H9 (cell line): ENCODE measurements around the gene OBSL1. TPM values are rescaled to one million over a fixed set of nuclear protein-coding genes. Genes with fewer than 3 reads are reported as not detected.

Experiments
- DNase-seq: peaks from one replicate; pipeline ENCODE4 v3.0.0-alpha.2; 2017
- H2AFZ ChIP-seq: one replicate; pipeline ENCODE4 v1.6.1; 2013; ENCODE audit warnings: mild to moderate bottlenecking, low read length, control low read depth, moderate library complexity
- H2AK5ac ChIP-seq: 2 replicates; pipeline ENCODE4 v1.6.1; 2013; ENCODE audit warnings: low read length, control low read depth, mixed read lengths; ENCODE audit not compliant: insufficient read length
- H2BK120ac ChIP-seq: one replicate; pipeline ENCODE4 v1.6.1; 2013; ENCODE audit warnings: low read depth, mild to moderate bottlenecking, low read length, control low read depth, inconsistent platforms; ENCODE audit not compliant: poor library complexity, severe bottlenecking
- H2BK12ac ChIP-seq: 2 replicates; pipeline ENCODE4 v1.6.1; 2013; ENCODE audit warnings: low read length, control low read depth, mixed read lengths, low read depth; ENCODE audit not compliant: insufficient read length
- H2BK15ac ChIP-seq: 2 replicates; pipeline ENCODE4 v1.6.1; 2013; ENCODE audit warnings: low read depth, low read length, control low read depth
- H2BK20ac ChIP-seq: one replicate; pipeline ENCODE4 v1.6.1; 2013; ENCODE audit warnings: low read depth, mild to moderate bottlenecking, low read length, control low read depth, inconsistent platforms; ENCODE audit not compliant: poor library complexity, severe bottlenecking
- H2BK5ac ChIP-seq: 2 replicates; pipeline ENCODE4 v1.6.1; 2013; ENCODE audit warnings: low read length, control low read depth, mixed read lengths; ENCODE audit not compliant: insufficient read length
- H3K14ac ChIP-seq: 2 replicates; pipeline ENCODE4 v1.6.1; 2013; ENCODE audit warnings: low read length, control low read depth; ENCODE audit not compliant: insufficient read depth
- H3K18ac ChIP-seq: 2 replicates; pipeline ENCODE4 v1.6.1; 2013; ENCODE audit warnings: low read depth, mild to moderate bottlenecking, mixed read lengths, low read length, control low read depth; ENCODE audit not compliant: insufficient read length
- H3K23ac ChIP-seq: 2 replicates; pipeline ENCODE4 v1.6.1; 2013; ENCODE audit warnings: low read length, control low read depth, mixed read lengths, low read depth; ENCODE audit not compliant: insufficient read length
- H3K23me2 ChIP-seq: 2 replicates; pipeline ENCODE4 v1.6.1; 2013; ENCODE audit warnings: low read depth, mild to moderate bottlenecking, mixed read lengths, low read length, control low read depth; ENCODE audit not compliant: insufficient read length, poor library complexity, severe bottlenecking
- H3K27ac ChIP-seq: 2 replicates; pipeline ENCODE4 v1.5.1; 2013; ENCODE audit warnings: low read length, control low read depth, mixed read lengths, low read depth; ENCODE audit not compliant: insufficient read length
- H3K27me3 ChIP-seq: 2 replicates; pipeline ENCODE4 v1.6.1; 2013; ENCODE audit warnings: low read length, control low read depth, inconsistent platforms; ENCODE audit not compliant: insufficient read depth
- H3K4ac ChIP-seq: 2 replicates; pipeline ENCODE4 v1.6.1; 2013; ENCODE audit warnings: low read depth, mild to moderate bottlenecking, control low read depth, inconsistent platforms, low read length, moderate library complexity
- H3K4me1 ChIP-seq: 2 replicates; pipeline ENCODE4 v1.6.1; 2013; ENCODE audit warnings: low read length, control low read depth, inconsistent platforms; ENCODE audit not compliant: insufficient read depth
- H3K4me2 ChIP-seq: 2 replicates; pipeline ENCODE4 v1.6.1; 2013; ENCODE audit warnings: low read length, control low read depth, mixed read lengths; ENCODE audit not compliant: insufficient read length, insufficient read depth
- H3K56ac ChIP-seq: 2 replicates; pipeline ENCODE4 v1.6.1; 2013; ENCODE audit warnings: low read depth, mild to moderate bottlenecking, mixed read lengths, low read length, control low read depth; ENCODE audit not compliant: insufficient read length
- H3K79me1 ChIP-seq: 2 replicates; pipeline ENCODE4 v1.6.1; 2013; ENCODE audit warnings: low read depth, mild to moderate bottlenecking, moderate library complexity, low read length, control low read depth, inconsistent platforms; ENCODE audit not compliant: insufficient read depth, poor library complexity, severe bottlenecking
- H3K79me2 ChIP-seq: 2 replicates; pipeline ENCODE4 v1.6.1; 2013; ENCODE audit warnings: low read length, control low read depth, inconsistent platforms; ENCODE audit not compliant: insufficient read depth
- H3K9ac ChIP-seq: 2 replicates; pipeline ENCODE4 v1.6.1; 2013; ENCODE audit warnings: low read length, control low read depth, mixed read lengths; ENCODE audit not compliant: insufficient read length; ENCODE audit errors: extremely low read depth
- H3K9me3 ChIP-seq: one replicate; pipeline ENCODE4 v1.6.1; 2013; ENCODE audit warnings: low read depth, low read length, inconsistent platforms; ENCODE audit not compliant: control insufficient read depth
- H3T11ph ChIP-seq: one replicate; pipeline ENCODE4 v1.6.1; 2013; ENCODE audit warnings: mild to moderate bottlenecking, low read length, control low read depth, inconsistent platforms
- H4K20me1 ChIP-seq: one replicate; pipeline ENCODE4 v1.6.1; 2013; ENCODE audit not compliant: control insufficient read depth, insufficient read length, insufficient read depth
- H4K5ac ChIP-seq: 2 replicates; pipeline ENCODE4 v1.6.1; 2013; ENCODE audit warnings: low read depth, mild to moderate bottlenecking, mixed read lengths, low read length, control low read depth; ENCODE audit not compliant: insufficient read length
- H4K8ac ChIP-seq: replicated peaks from 2 replicates; pipeline ENCODE4 v1.6.1; 2013; ENCODE audit warnings: low read length, control low read depth, mixed read lengths, low read depth; ENCODE audit not compliant: insufficient read length
- H4K91ac ChIP-seq: 2 replicates; pipeline ENCODE4 v1.6.1; 2013; ENCODE audit warnings: low read depth, mild to moderate bottlenecking, moderate library complexity, mixed read lengths, low read length, control low read depth; ENCODE audit not compliant: insufficient read length
- H3K27ac Mint-ChIP-seq, 3 experiments: 2 replicates in 2 of 3; 3 replicates in 1 of 3; pipeline ENCODE4 v1.8.0; 2020 to 2021; ENCODE audit warnings: mixed read lengths in 3 of 3, mild to moderate bottlenecking in 1 of 3, moderate library complexity in 1 of 3
- H3K27me3 Mint-ChIP-seq: 2 replicates; pipeline ENCODE4 v1.8.0; 2021; ENCODE audit warnings: low read depth, mild to moderate bottlenecking, moderate library complexity, mixed read lengths
- H3K36me3 Mint-ChIP-seq, 3 experiments: 2 replicates in 2 of 3; 3 replicates in 1 of 3; pipeline ENCODE4 v1.8.0; 2020 to 2021; ENCODE audit warnings: low read depth in 3 of 3, mixed read lengths in 3 of 3; ENCODE audit not compliant: insufficient read depth in 1 of 3
- H3K4me1 Mint-ChIP-seq, 2 experiments: 2 replicates each; pipeline ENCODE4 v1.8.0; 2020; ENCODE audit warnings: mixed read lengths in 2 of 2
- H3K4me3 Mint-ChIP-seq, 2 experiments: 2 replicates in 1 of 2; 3 replicates in 1 of 2; pipeline ENCODE4 v1.8.0; 2020 to 2021; ENCODE audit warnings: mild to moderate bottlenecking in 2 of 2, mixed read lengths in 2 of 2, moderate library complexity in 1 of 2
- H3K9me3 Mint-ChIP-seq, 2 experiments: 2 replicates in 1 of 2; 3 replicates in 1 of 2; pipeline ENCODE4 v1.8.0; 2020; ENCODE audit warnings: mild to moderate bottlenecking in 2 of 2, mixed read lengths in 2 of 2, moderate library complexity in 1 of 2
- WGBS: extraction: QIAGEN DNeasy Blood & Tissue Kit; methylation state at CpG from one replicate; pipeline ENCODE4 v1.1.7; 2013; ENCODE audit warnings: missing lambda C conversion rate, low lambda C conversion rate, mixed read lengths; ENCODE audit not compliant: insufficient read length; ENCODE audit errors: extremely low coverage; 5-methylcytosine and 5-hydroxymethylcytosine counted together
- total RNA-seq: library from RNA; stranded (reverse); gene quantifications from 2 replicates; pipeline ENCODE4 v1.2.1, GENCODE V29; 2021
- TF ChIP-seq, protein P1 (sequence below): fragments of 200-600 bp; sonication (generic); conservative IDR thresholded peaks from 3 replicates; pipeline ENCODE4 v1.8.0; 2021; ENCODE audit warnings: antibody characterized with exemption, mild to moderate bottlenecking

Gene OBSL1
- total RNA-seq, 1 experiment from 2014 or later, result 140 TPM

DNA sequence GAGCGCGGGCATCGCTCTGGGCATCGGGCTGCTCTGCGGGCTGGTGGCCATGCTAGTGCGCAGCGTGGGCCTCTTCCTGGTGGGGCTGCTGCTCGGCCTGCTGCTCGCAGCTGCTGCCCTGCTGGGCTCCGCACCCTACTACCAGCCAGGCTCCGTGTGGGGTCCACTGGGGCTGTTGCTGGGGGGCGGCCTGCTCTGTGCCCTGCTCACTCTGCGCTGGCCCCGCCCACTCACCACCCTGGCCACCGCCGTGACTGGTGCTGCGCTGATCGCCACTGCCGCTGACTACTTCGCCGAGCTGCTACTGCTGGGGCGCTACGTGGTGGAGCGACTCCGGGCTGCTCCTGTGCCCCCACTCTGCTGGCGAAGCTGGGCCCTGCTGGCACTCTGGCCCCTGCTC, 23.7 kb downstream of the OBSL1 start:
- peaks cover 3% of the 10 kb centered on the region; the same call in 1 of the 2 replicates for H3K4me1 ChIP-seq
- H3K9me3 Mint-ChIP-seq, result peaks cover 0 to 3% of the 10 kb centered on the region in 2 experiments; a peak in 1 of 5 replicates

More for the DNA sequence above, 23.7 kb downstream of the OBSL1 start:
- H3K56ac ChIP-seq, result no peak overlapping the region
- H3T11ph ChIP-seq, result no peak overlapping the region
- no peak overlapping the region for H3K4me3 Mint-ChIP-seq
- H2BK20ac ChIP-seq, result no peak overlapping the region
- H3K79me2 ChIP-seq, result no peaks in the 10 kb centered on the region
- no peaks in the 10 kb centered on the region for H3K79me1 ChIP-seq
- H3K18ac ChIP-seq, result no peak overlapping the region
- no peak overlapping the region for H3K27ac ChIP-seq
- H3K9me3 ChIP-seq, result no peaks in the 10 kb centered on the region
- H4K91ac ChIP-seq, result no peak overlapping the region
- DNase-seq, result no peak
- no peak overlapping the region for H2BK12ac ChIP-seq
- no peak overlapping the region for H2BK15ac ChIP-seq
- no peak overlapping the region for H2BK5ac ChIP-seq
- peaks cover 24% of the 10 kb centered on the region for H3K23me2 ChIP-seq
- peaks cover 10 to 25% (median 22%) of the 10 kb centered on the region in 3 experiments; a peak in 6 of 7 replicates for H3K36me3 Mint-ChIP-seq
- no peak overlapping the region for H3K4ac ChIP-seq
- H4K5ac ChIP-seq, result no peak overlapping the region
- H2AK5ac ChIP-seq, result no peak overlapping the region
- peaks cover 45% of the 10 kb centered on the region for H3K27me3 Mint-ChIP-seq
- TF ChIP-seq, protein P1, sequence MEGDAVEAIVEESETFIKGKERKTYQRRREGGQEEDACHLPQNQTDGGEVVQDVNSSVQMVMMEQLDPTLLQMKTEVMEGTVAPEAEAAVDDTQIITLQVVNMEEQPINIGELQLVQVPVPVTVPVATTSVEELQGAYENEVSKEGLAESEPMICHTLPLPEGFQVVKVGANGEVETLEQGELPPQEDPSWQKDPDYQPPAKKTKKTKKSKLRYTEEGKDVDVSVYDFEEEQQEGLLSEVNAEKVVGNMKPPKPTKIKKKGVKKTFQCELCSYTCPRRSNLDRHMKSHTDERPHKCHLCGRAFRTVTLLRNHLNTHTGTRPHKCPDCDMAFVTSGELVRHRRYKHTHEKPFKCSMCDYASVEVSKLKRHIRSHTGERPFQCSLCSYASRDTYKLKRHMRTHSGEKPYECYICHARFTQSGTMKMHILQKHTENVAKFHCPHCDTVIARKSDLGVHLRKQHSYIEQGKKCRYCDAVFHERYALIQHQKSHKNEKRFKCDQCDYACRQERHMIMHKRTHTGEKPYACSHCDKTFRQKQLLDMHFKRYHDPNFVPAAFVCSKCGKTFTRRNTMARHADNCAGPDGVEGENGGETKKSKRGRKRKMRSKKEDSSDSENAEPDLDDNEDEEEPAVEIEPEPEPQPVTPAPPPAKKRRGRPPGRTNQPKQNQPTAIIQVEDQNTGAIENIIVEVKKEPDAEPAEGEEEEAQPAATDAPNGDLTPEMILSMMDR, result no peak
- no peak overlapping the region for H3K9ac ChIP-seq
- WGBS, result no CpG with 5 or more reads among the region's 26 CpGs
- peaks cover 17 to 20% of the 10 kb centered on the region in 2 experiments for H3K4me1 Mint-ChIP-seq
- no peak overlapping the region for H2AFZ ChIP-seq
- no peak overlapping the region for H2BK120ac ChIP-seq
- no peak overlapping the region for H3K23ac ChIP-seq
- no peak overlapping the region for H3K27ac Mint-ChIP-seq
- H3K4me2 ChIP-seq, result no peak overlapping the region
- H4K8ac ChIP-seq, result no peak overlapping the region
- H3K14ac ChIP-seq, result no peak overlapping the region
- H4K20me1 ChIP-seq, result no peaks in the 10 kb centered on the region
- H3K27me3 ChIP-seq, result no peaks in the 10 kb centered on the region; the same call in 1 of the 2 replicates
